Activated naive CD8-positive, alpha-beta T cell treated with anti-CD3 and anti-CD28 coated beads, Interleukin-2, amount 10 ng/mL, durations not matched to agents 7 days and 5 days (primary cell): ENCODE data around the gene TRIM17. TPM values are rescaled to one million over a fixed set of nuclear protein-coding genes. Genes with fewer than 3 reads are reported as not detected.
"Not testable (repeated sequence)": the region's sequence is repeated elsewhere in the genome, so short reads cannot be mapped to it uniquely, and the experiment has no call there.

Experiments
- ATAC-seq: fragments of 150-1000 bp; cut with Tn5 transposase; one replicate; pipeline ENCODE4 v1.10.0; 2021; ENCODE audit warnings: low read depth, moderate library complexity
- POLR2A ChIA-PET: fragments of 350-600 bp; sonication (Branson Sonifier 250); formaldehyde crosslinking; loops from one replicate; lab custom pipeline; 2021; ENCODE audit warnings: antibody characterized with exemption; lab: Charles Lee
- DNase-seq: peaks from one replicate; pipeline ENCODE4 v3.0.0; 2021
- H3K27ac Mint-ChIP-seq: one replicate; pipeline ENCODE4 v1.8.0; 2022; ENCODE audit warnings: mild to moderate bottlenecking, mixed read lengths
- H3K27me3 Mint-ChIP-seq: one replicate; pipeline ENCODE4 v1.8.0; 2022; ENCODE audit warnings: mild to moderate bottlenecking, moderate library complexity, mixed read lengths
- H3K36me3 Mint-ChIP-seq: one replicate; pipeline ENCODE4 v1.8.0; 2021; ENCODE audit warnings: mild to moderate bottlenecking, mixed read lengths
- H3K4me1 Mint-ChIP-seq: one replicate; pipeline ENCODE4 v1.8.0; 2021; ENCODE audit warnings: mixed read lengths
- H3K4me3 Mint-ChIP-seq: one replicate; pipeline ENCODE4 v1.8.0; 2022; ENCODE audit warnings: mild to moderate bottlenecking, moderate library complexity, mixed read lengths
- H3K9me3 Mint-ChIP-seq: one replicate; pipeline ENCODE4 v1.8.0; 2021; ENCODE audit warnings: mixed read lengths
- total RNA-seq, 2 experiments: library from RNA; stranded (reverse); gene quantifications; one replicate each; pipeline ENCODE4 v1.2.3, GENCODE V29; 2021

Gene TRIM17
- total RNA-seq, 2 experiments from 2014 or later: 3.4 to 4.3 TPM

- ATAC-seq (no peak), DNase-seq (no peak)
- H3K36me3 Mint-ChIP-seq: no peaks in the 10 kb centered on the region
- no peaks in the 10 kb centered on the region for H3K9me3 Mint-ChIP-seq
- peaks cover 72% of the 10 kb centered on the region for H3K27me3 Mint-ChIP-seq
- H3K4me1 Mint-ChIP-seq: peaks cover 11% of the 10 kb centered on the region
- no peak overlapping the region for H3K27ac Mint-ChIP-seq
- POLR2A ChIA-PET: no interaction called here
- H3K4me3 Mint-ChIP-seq: no peak overlapping the region
Observed at GRCh38 chr1:228443395-228443794, 26.7 kb upstream of the TRIM17 start.

DNA sequence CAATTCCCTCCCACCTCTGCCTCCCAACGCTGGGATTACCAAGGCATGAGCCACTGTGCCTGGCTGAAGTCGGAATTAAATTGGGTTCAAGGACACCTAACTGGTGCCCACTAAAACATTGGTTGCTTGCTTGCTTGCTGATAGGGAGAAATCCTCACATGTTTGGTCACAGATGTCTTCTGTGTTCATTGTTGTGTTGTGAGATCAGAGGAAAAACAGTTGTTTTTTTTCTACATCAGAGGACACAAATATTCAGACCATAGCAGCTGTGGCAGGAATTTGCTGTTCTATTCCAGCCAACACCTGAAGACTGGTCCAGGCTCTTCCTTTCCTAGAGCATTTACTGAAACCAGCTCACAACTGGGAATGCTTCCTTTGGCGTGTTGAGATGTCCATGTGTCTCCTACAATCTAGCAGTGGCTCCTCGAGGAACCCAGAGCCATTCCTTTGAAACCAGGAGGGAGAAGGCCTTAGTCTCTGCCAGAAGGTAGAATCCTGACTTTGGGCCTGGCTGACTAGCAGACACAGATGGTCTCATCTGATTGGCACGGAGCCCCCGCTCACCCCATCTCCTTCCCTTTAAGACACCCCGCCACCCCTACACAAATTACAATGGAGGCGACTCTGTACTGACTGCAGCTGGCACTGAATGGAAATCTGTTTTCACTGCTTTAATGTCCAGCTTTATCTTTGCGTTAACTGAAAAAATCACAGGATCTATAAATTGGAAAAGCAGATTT, 24.3 kb upstream of the TRIM17 start:
- ATAC-seq (no peak), DNase-seq (no peak)
- POLR2A ChIA-PET: interaction anchor here (1.1 kb wide), 1 partner anchor 34 kb away, joined by 6 read pairs; the partner anchor contains the start of gene TRIM11
- Mint-ChIP-seq H3K9me3 (no peaks in the 10 kb centered on the region), H3K4me3 (no peak overlapping the region), H3K27ac (no peak overlapping the region), H3K36me3 (no peaks in the 10 kb centered on the region), H3K4me1 (peaks cover 9% of the 10 kb centered on the region), H3K27me3 (peaks cover 59% of the 10 kb centered on the region)

DNA sequence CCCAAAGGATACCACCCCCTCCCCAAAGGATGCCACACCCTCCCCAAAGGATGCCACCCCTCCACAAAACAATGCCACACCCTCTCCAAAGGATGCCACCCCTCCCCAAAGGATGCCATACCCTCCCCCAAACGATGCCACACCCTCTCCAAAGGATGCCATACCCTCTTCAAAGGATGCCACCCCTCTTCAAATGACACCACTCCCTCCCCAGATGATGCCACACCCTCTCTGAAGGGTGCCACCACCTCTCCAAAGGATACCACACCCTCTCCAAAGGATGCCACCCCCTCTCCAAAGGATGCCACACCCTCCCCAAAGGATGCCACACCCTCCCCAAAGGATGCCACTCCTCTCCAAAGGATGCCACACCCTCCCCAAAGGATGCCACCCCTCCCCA, 21.6 kb upstream of the TRIM17 start:
- Mint-ChIP-seq H3K4me1 (no peaks in the 10 kb centered on the region), H3K27me3 (peaks cover 38% of the 10 kb centered on the region), H3K4me3 (no peak overlapping the region), H3K9me3 (no peaks in the 10 kb centered on the region), H3K27ac (no peak overlapping the region), H3K36me3 (no peaks in the 10 kb centered on the region)
- POLR2A ChIA-PET: interaction anchor here (0.9 kb wide), 1 partner anchor 15 kb away, joined by 3 read pairs; no protein-coding TSS in a partner anchor
- ATAC-seq (no peak), DNase-seq (no peak)

DNA sequence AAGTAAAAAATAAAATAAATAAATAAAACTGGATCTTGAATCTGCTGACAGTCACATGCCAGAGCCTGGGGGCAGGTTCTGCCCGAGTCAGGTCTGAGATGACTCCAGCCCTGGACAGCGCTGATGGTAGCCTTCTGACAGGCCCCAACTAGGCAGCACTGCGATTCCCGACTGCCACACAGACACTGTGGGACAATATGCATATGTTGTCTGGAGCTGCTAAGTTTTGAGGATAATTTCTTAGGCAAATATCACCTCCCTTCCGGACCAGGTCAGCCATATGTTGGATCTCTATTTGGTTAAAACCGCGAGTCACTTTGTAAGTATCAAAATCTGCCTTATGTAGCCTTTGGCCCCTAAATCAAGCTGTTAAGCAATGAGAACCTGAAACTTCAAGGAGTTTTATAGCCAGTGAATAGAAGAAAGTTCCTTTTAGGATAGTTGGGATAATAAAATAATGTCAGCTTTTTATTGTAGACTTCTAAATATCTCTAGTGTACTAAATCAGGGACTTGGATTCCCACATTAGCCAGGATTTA, 20.8 kb upstream of the TRIM17 start:
- Mint-ChIP-seq H3K4me1 (no peaks in the 10 kb centered on the region), H3K27me3 (peaks cover 35% of the 10 kb centered on the region), H3K4me3 (no peak overlapping the region), H3K27ac (no peak overlapping the region), H3K36me3 (no peaks in the 10 kb centered on the region), H3K9me3 (no peaks in the 10 kb centered on the region)
- ATAC-seq (no peak), DNase-seq (no peak)
- POLR2A ChIA-PET: interaction anchor here (0.9 kb wide), 1 partner anchor 14 kb away, joined by 3 read pairs; no protein-coding TSS in a partner anchor

DNA sequence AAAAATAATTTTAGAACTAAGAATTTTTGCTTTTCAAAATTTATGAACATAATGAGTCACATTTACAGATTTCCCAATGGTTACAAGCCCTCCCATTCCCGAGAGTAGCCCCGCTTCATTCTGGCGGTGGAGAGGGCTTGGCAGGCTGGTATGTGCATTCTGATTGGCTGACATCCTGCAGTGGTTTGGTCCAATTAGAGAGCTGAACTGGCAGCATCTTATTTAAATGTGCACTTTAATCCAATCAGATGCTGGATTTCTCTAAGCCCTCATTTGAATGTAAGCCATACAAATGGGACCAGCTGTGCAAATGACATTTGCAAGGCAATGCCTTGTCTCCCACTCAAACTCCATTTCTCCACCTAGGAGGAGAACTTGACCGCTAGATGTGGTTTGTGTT, 18.0 kb upstream of the TRIM17 start:
- no peak for ATAC-seq
- no peak overlapping the region for H3K27ac Mint-ChIP-seq
- H3K36me3 Mint-ChIP-seq: no peaks in the 10 kb centered on the region
- peaks cover 30% of the 10 kb centered on the region for H3K27me3 Mint-ChIP-seq
- POLR2A ChIA-PET: no interaction called here
- DNase-seq: no peak
- no peaks in the 10 kb centered on the region for H3K4me1 Mint-ChIP-seq
- H3K4me3 Mint-ChIP-seq: no peak overlapping the region
- no peaks in the 10 kb centered on the region for H3K9me3 Mint-ChIP-seq

DNA sequence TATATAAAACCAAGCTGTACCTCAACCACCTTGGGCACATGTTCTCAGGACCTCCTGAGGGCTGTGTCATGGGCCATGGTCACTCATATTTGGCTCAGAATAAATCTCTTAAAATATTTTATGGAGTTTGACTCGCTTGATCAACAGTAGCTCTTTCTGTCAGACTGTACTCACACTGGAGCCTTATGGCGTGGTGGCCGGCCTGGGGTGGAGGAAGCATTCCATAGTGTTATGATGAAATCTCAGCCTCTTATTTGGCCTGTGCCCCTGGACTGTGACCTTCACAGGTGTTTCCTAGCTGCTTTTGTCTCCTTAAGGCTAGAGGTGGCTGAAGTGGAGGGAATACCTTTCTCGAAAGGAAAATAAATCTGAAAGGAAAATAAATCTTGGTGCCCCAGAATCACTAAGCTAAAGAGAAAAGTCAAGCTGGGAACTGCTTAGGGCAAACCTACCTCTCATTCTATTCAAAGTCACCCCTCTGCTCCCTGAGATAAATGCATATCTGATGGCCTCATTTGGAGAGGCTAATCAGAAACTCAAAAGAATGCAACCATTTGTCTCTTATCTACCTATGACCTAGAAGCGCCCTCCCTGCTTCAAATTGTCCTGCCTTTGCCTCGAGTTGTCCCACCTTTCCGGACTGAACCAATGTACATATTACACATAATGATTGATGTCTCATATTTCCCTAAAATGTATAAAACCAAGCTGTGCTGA, 16.8 kb upstream of the TRIM17 start:
- H3K9me3 Mint-ChIP-seq, ATAC-seq, H3K4me1 Mint-ChIP-seq, H3K36me3 Mint-ChIP-seq, H3K27ac Mint-ChIP-seq, DNase-seq, H3K4me3 Mint-ChIP-seq: not testable (repeated sequence)
- POLR2A ChIA-PET: interaction anchor here (1.0 kb wide), 1 partner anchor 27 kb away, joined by 6 read pairs; the partner anchor contains the start of gene TRIM11
- H3K27me3 Mint-ChIP-seq: peaks cover 31% of the 10 kb centered on the region

- no peak for ATAC-seq
- POLR2A ChIA-PET: no interaction called here
- Mint-ChIP-seq H3K4me1 (no peaks in the 10 kb centered on the region), H3K27ac (no peak overlapping the region), H3K9me3 (no peaks in the 10 kb centered on the region), H3K4me3 (no peak overlapping the region), H3K36me3 (no peaks in the 10 kb centered on the region), H3K27me3 (peaks cover 33% of the 10 kb centered on the region)
- no peak for DNase-seq
Observed at GRCh38 chr1:228430243-228430642, 13.6 kb upstream of the TRIM17 start.

DNA sequence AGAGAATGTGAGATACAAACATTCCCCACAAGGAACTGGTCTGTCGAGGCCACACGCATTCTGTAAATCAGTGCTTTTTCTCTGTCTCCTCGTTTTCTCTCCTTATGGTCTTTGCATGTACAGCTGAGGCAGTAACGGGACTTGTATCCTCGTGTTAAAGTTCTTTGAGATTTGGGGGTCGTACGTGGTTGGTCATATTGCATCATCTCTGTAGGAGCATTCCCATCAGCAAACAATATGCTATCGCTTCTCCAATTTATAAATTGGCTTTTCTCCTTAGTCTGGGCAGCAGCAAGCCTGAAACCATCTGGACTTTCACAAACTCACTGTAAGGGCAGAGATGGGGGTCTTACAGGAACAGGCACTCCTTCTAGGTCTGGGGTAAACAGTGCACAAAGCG, 13.0 kb upstream of the TRIM17 start:
- Mint-ChIP-seq H3K27me3 (peaks cover 33% of the 10 kb centered on the region), H3K4me3 (no peak overlapping the region), H3K4me1 (no peaks in the 10 kb centered on the region), H3K9me3 (no peaks in the 10 kb centered on the region), H3K27ac (no peak overlapping the region), H3K36me3 (no peaks in the 10 kb centered on the region)
- POLR2A ChIA-PET: no interaction called here
- no peak for ATAC-seq
- no peak for DNase-seq

GRCh38 chr1:228429007-228429406, 12.3 kb upstream of the TRIM17 start:
- H3K36me3 Mint-ChIP-seq: no peaks in the 10 kb centered on the region
- H3K4me1 Mint-ChIP-seq: no peaks in the 10 kb centered on the region
- H3K27ac Mint-ChIP-seq: no peak overlapping the region
- POLR2A ChIA-PET: no interaction called here
- ATAC-seq: no peak
- no peak overlapping the region for H3K4me3 Mint-ChIP-seq
- no peak for DNase-seq
- no peaks in the 10 kb centered on the region for H3K9me3 Mint-ChIP-seq
- peaks cover 31% of the 10 kb centered on the region for H3K27me3 Mint-ChIP-seq

GRCh38 chr1:228428412-228428811, 11.8 kb upstream of the TRIM17 start:
- ATAC-seq (no peak), DNase-seq (no peak)
- POLR2A ChIA-PET: no interaction called here
- Mint-ChIP-seq H3K9me3 (no peaks in the 10 kb centered on the region), H3K36me3 (no peaks in the 10 kb centered on the region), H3K27ac (no peak overlapping the region), H3K27me3 (peaks cover 29% of the 10 kb centered on the region), H3K4me3 (no peak overlapping the region), H3K4me1 (no peaks in the 10 kb centered on the region)

- H3K27me3 Mint-ChIP-seq: peaks cover 24% of the 10 kb centered on the region
- ATAC-seq (no peak), DNase-seq (no peak)
- no peaks in the 10 kb centered on the region for H3K36me3 Mint-ChIP-seq
- H3K9me3 Mint-ChIP-seq: no peaks in the 10 kb centered on the region
- POLR2A ChIA-PET: no interaction called here
- H3K4me1 Mint-ChIP-seq: no peaks in the 10 kb centered on the region
- H3K4me3 Mint-ChIP-seq: no peak overlapping the region
- H3K27ac Mint-ChIP-seq: no peak overlapping the region
Observed at GRCh38 chr1:228426518-228427175, 10.0 kb upstream of the TRIM17 start.

DNA sequence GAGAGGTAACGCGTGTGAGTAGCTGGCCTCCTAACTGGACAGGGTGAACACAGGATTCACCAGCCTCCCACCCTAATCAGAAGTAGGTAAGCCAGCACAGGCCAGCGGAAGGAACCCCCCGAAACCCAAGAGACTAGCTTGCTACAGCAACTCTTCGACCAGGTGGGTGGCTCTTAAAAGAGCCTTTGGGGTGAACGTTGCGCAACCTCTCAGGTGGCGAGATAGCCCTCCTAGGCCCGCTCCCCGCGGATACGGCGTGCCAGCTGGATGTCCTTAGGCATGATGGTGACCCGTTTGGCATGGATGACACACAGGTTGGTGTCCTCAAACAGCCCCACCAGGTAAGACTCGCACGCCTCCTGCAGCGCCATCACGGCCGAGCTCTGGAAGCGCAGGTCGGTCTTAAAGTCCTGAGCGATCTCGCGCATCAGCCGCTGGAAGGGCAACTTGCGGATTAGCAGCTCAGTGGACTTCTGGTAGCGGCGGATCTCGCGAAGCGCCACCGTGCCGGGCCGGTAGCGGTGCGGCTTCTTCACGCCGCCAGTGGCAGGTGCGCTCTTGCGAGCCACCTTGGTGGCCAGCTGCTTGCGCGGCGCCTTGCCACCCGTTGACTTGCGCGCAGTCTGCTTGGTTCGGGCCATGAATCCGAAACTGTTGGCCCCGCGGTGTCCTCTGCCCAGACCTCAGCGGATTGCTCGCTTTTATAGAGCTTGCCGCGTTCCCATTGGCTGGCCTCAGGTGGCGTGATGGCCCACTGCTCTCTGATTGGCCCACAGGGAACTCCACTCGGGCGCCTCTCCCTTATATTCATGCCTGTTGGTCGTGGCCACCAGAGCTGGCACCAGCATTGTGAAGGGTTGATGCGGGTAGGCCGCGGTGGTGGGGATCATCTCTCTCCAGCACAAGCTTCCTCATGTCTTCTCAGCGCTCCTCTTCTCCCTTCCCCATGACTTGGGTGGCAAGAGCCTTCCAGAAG, 8.3 kb upstream of the TRIM17 start:
- Mint-ChIP-seq H3K4me3 (no peak overlapping the region), H3K36me3 (peaks cover 2% of the 10 kb centered on the region), H3K27ac (no peak overlapping the region), H3K9me3 (no peaks in the 10 kb centered on the region), H3K4me1 (peaks cover 6% of the 10 kb centered on the region), H3K27me3 (peaks cover 16% of the 10 kb centered on the region)
- POLR2A ChIA-PET: interaction anchor here (0.9 kb wide), 1 partner anchor 20 kb away, joined by 3 read pairs; no protein-coding TSS in a partner anchor
- ATAC-seq: no peak
- no peak for DNase-seq
